Measurements from ENCODE around the gene CD14.
"Not testable (repeated sequence)": the region's sequence is repeated elsewhere in the genome, so short reads cannot be mapped to it uniquely, and the experiment has no call there.

The CD14 gene

DNA sequence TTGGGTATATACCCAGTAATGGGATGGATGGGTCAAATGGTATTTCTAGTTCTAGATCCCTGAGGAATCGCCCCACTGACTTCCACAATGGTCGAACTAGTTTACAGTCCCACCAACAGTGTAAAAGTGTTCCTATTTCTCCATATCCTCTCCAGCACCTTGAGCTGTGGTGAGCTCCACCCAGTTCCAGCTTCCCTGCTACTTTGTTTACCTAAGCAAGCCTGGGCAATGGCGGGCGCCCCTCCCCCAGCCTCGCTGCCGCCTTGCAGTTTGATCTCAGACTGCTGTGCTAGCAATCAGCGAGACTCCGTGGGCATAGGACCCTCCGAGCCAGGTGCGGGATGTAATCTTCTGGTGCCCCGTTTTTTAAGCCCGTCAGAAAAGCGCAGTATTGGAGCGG, 39.9 kb downstream of the CD14 start:
- DNase-seq, result not testable (repeated sequence)

GRCh38 chr5:140591747-140592372, 41.1 kb downstream of the CD14 start:
- DNase-seq, result peak; percentile 22

- no peak for DNase-seq
These were observed 42.1 kb downstream of the CD14 start for GRCh38 chr5:140590861-140591260.

DNA sequence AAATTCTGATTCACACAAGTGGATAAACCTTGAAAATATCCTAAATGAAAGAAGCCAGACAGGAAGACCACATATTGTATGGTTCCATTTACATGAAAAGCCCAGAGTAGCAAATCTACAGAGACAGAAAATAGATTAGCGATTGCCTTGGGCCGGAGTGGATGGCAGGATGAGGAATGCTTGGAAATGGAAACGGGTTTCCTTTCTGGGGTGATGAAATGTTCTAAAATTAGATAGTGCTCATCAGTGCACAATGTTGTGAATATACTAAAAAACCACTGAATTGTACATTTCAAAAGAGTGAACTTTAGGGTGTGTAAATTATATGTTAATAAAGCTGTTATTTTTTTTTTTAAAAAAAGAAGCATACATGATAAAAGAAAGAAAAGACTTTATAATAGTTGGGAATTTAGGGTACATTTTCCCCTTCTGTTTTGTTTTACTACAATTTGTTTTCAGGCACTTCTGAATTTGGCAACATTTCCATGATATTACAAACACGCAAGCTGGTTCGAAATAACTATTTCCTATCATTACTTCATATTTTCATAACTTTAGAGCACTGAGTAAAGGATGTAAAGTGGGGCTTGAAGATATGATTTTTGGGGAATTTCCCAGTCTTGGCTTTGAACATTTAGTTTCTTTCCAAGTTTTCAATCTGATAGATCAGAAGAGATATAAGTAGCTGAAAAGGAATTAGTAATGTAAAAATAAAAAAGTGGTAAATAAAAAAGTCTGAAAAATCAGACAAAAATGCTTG, 44.5 kb downstream of the CD14 start:
- DNase-seq, result no peak

DNA sequence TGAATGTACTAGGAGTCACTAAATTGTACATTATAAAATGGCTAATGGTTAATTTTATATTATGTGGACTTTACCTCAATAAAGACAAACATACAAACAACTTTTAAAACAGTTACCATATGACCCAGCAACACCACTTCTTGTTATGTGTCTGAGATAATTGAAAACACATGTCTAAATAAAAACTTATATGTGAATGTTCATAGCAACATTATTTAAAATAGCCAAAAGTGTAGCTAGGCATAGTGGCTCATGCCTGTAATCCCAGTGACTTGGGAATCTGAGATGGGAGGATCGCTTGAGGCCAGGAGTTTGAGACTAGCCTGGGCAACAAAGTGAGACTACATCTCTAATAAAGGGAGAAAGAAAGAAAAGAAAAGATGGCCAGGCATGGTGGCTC, 45.5 kb downstream of the CD14 start:
- no peak for DNase-seq
